ENCODE results near the gene SLC29A4.
"Not testable (repeated sequence)": the region's sequence is repeated elsewhere in the genome, so short reads cannot be mapped to it uniquely, and the experiment has no call there.

Gene SLC29A4

GRCh38 chr7:5266191-5267028 is 16.3 kb upstream of the SLC29A4 start:
- H3K9me3 Mint-ChIP-seq = no peaks in the 10 kb centered on the region
- H3K27me3 Mint-ChIP-seq = peaks cover 3% of the 10 kb centered on the region
- H3K4me3 Mint-ChIP-seq = no peak overlapping the region
- no peak overlapping the region for H3K27ac Mint-ChIP-seq
- no peak for DNase-seq
- no peaks in the 10 kb centered on the region for H3K4me1 Mint-ChIP-seq (ENCODE audit: low read depth)
- H3K36me3 Mint-ChIP-seq (ENCODE audit: low read depth) = no peaks in the 10 kb centered on the region

- not testable (repeated sequence) for H3K36me3 Mint-ChIP-seq (ENCODE audit: low read depth); H3K27me3 Mint-ChIP-seq; H3K4me1 Mint-ChIP-seq (ENCODE audit: low read depth); H3K4me3 Mint-ChIP-seq; DNase-seq; H3K27ac Mint-ChIP-seq; H3K9me3 Mint-ChIP-seq
Measured at GRCh38 chr7:5267829-5268228, 14.9 kb upstream of the SLC29A4 start.

- H3K27ac Mint-ChIP-seq; H3K4me3 Mint-ChIP-seq; DNase-seq; H3K9me3 Mint-ChIP-seq; H3K27me3 Mint-ChIP-seq; H3K4me1 Mint-ChIP-seq (ENCODE audit: low read depth); H3K36me3 Mint-ChIP-seq (ENCODE audit: low read depth): not testable (repeated sequence)
Measured at GRCh38 chr7:5269992-5270657, 12.6 kb upstream of the SLC29A4 start.

- H3K9me3 Mint-ChIP-seq = no peaks in the 10 kb centered on the region
- no peak overlapping the region for H3K27ac Mint-ChIP-seq
- peaks cover 5% of the 10 kb centered on the region for H3K27me3 Mint-ChIP-seq
- H3K36me3 Mint-ChIP-seq (ENCODE audit: low read depth) = no peaks in the 10 kb centered on the region
- H3K4me1 Mint-ChIP-seq (ENCODE audit: low read depth) = no peaks in the 10 kb centered on the region
- H3K4me3 Mint-ChIP-seq = no peak overlapping the region
- no peak for DNase-seq
Measured at GRCh38 chr7:5270788-5271187, 12.0 kb upstream of the SLC29A4 start.

- H3K36me3 Mint-ChIP-seq (ENCODE audit: low read depth); DNase-seq; H3K4me1 Mint-ChIP-seq (ENCODE audit: low read depth); H3K9me3 Mint-ChIP-seq; H3K4me3 Mint-ChIP-seq; H3K27me3 Mint-ChIP-seq; H3K27ac Mint-ChIP-seq: not testable (repeated sequence)
Measured at GRCh38 chr7:5273831-5274405, 8.8 kb upstream of the SLC29A4 start.

- no peak overlapping the region for H3K4me3 Mint-ChIP-seq
- no peak for DNase-seq
- peaks cover 5% of the 10 kb centered on the region for H3K27me3 Mint-ChIP-seq
- no peaks in the 10 kb centered on the region for H3K36me3 Mint-ChIP-seq (ENCODE audit: low read depth)
- H3K9me3 Mint-ChIP-seq = no peaks in the 10 kb centered on the region
- no peaks in the 10 kb centered on the region for H3K4me1 Mint-ChIP-seq (ENCODE audit: low read depth)
- no peak overlapping the region for H3K27ac Mint-ChIP-seq
Measured at GRCh38 chr7:5274441-5274840, 8.3 kb upstream of the SLC29A4 start.

GRCh38 chr7:5274985-5275431 is 7.7 kb upstream of the SLC29A4 start:
- not testable (repeated sequence) for H3K36me3 Mint-ChIP-seq (ENCODE audit: low read depth); H3K27ac Mint-ChIP-seq; H3K27me3 Mint-ChIP-seq; DNase-seq; H3K4me3 Mint-ChIP-seq; H3K9me3 Mint-ChIP-seq; H3K4me1 Mint-ChIP-seq (ENCODE audit: low read depth)

GRCh38 chr7:5275510-5275909 is 7.2 kb upstream of the SLC29A4 start:
- not testable (repeated sequence) for DNase-seq; H3K9me3 Mint-ChIP-seq; H3K27ac Mint-ChIP-seq; H3K27me3 Mint-ChIP-seq; H3K36me3 Mint-ChIP-seq (ENCODE audit: low read depth); H3K4me3 Mint-ChIP-seq; H3K4me1 Mint-ChIP-seq (ENCODE audit: low read depth)

- not testable (repeated sequence) for H3K27ac Mint-ChIP-seq; H3K4me3 Mint-ChIP-seq; H3K4me1 Mint-ChIP-seq (ENCODE audit: low read depth); DNase-seq; H3K9me3 Mint-ChIP-seq; H3K27me3 Mint-ChIP-seq; H3K36me3 Mint-ChIP-seq (ENCODE audit: low read depth)
Measured at GRCh38 chr7:5276123-5276522, 6.6 kb upstream of the SLC29A4 start.

GRCh38 chr7:5276611-5277010 is 6.1 kb upstream of the SLC29A4 start:
- peaks cover 13% of the 10 kb centered on the region for H3K27me3 Mint-ChIP-seq
- no peaks in the 10 kb centered on the region for H3K4me1 Mint-ChIP-seq (ENCODE audit: low read depth)
- no peak overlapping the region for H3K4me3 Mint-ChIP-seq

GRCh38 chr7:5278766-5279165 is 4.0 kb upstream of the SLC29A4 start:
- H3K27ac Mint-ChIP-seq = no peak overlapping the region
- no peaks in the 10 kb centered on the region for H3K9me3 Mint-ChIP-seq

More at GRCh38 chr7:5276611-5277010, 6.1 kb upstream of the SLC29A4 start:
- no peaks in the 10 kb centered on the region for H3K9me3 Mint-ChIP-seq
- no peak for DNase-seq
- no peak overlapping the region for H3K27ac Mint-ChIP-seq
- H3K36me3 Mint-ChIP-seq (ENCODE audit: low read depth) = no peaks in the 10 kb centered on the region

GRCh38 chr7:5279734-5280133 is 3.0 kb upstream of the SLC29A4 start:
- Mint-ChIP-seq H3K36me3 (ENCODE audit: low read depth) (no peaks in the 10 kb centered on the region), H3K4me1 (ENCODE audit: low read depth) (no peaks in the 10 kb centered on the region), H3K27ac (no peak overlapping the region), H3K27me3 (peaks cover 18% of the 10 kb centered on the region), H3K4me3 (no peak overlapping the region), H3K9me3 (no peaks in the 10 kb centered on the region)
- DNase-seq = no peak

More at GRCh38 chr7:5278766-5279165, 4.0 kb upstream of the SLC29A4 start:
- peaks cover 12% of the 10 kb centered on the region for H3K27me3 Mint-ChIP-seq
- no peaks in the 10 kb centered on the region for H3K36me3 Mint-ChIP-seq (ENCODE audit: low read depth)
- no peaks in the 10 kb centered on the region for H3K4me1 Mint-ChIP-seq (ENCODE audit: low read depth)
- no peak for DNase-seq
- no peak overlapping the region for H3K4me3 Mint-ChIP-seq

- not testable (repeated sequence) for H3K4me3 Mint-ChIP-seq; H3K36me3 Mint-ChIP-seq (ENCODE audit: low read depth); H3K27ac Mint-ChIP-seq; DNase-seq; H3K9me3 Mint-ChIP-seq; H3K4me1 Mint-ChIP-seq (ENCODE audit: low read depth)
- H3K27me3 Mint-ChIP-seq = peaks cover 26% of the 10 kb centered on the region
Measured at GRCh38 chr7:5281598-5282500, 894 bp upstream of the SLC29A4 start.
